Glutamatergic neuron (in vitro differentiated cells): Measurements from ENCODE around the gene TSSK2. TPM values are rescaled to one million over a fixed set of nuclear protein-coding genes. Genes with fewer than 3 reads are reported as not detected.

Source experiments
- DNase-seq: peaks from one replicate; pipeline ENCODE4 v3.0.0; 2022
- H3K27ac Mint-ChIP-seq: one replicate; pipeline ENCODE4 v1.8.0; 2020; ENCODE audit warnings: mild to moderate bottlenecking, mixed read lengths, inconsistent platforms; ENCODE audit not compliant: unreplicated experiment
- H3K27me3 Mint-ChIP-seq: one replicate; pipeline ENCODE4 v1.8.0; 2020; ENCODE audit warnings: mild to moderate bottlenecking, moderate library complexity, mixed read lengths, inconsistent platforms; ENCODE audit not compliant: unreplicated experiment
- H3K36me3 Mint-ChIP-seq: one replicate; pipeline ENCODE4 v1.8.0; 2020; ENCODE audit warnings: mild to moderate bottlenecking, mixed read lengths, inconsistent platforms; ENCODE audit not compliant: unreplicated experiment
- H3K4me1 Mint-ChIP-seq: one replicate; pipeline ENCODE4 v1.8.0; 2020; ENCODE audit warnings: mild to moderate bottlenecking, low read depth, mixed read lengths, inconsistent platforms; ENCODE audit not compliant: unreplicated experiment
- H3K4me3 Mint-ChIP-seq: one replicate; pipeline ENCODE4 v1.8.0; 2020; ENCODE audit warnings: mild to moderate bottlenecking, mixed read lengths, inconsistent platforms; ENCODE audit not compliant: unreplicated experiment
- H3K9me3 Mint-ChIP-seq: one replicate; pipeline ENCODE4 v1.8.0; 2020; ENCODE audit warnings: mild to moderate bottlenecking, moderate library complexity, mixed read lengths, inconsistent platforms; ENCODE audit not compliant: unreplicated experiment
- CTCF ChIP-seq: fragments of 200-600 bp; sonication (generic); IDR thresholded peaks from one replicate; pipeline ENCODE4 v1.5.0; 2021; ENCODE audit not compliant: partially characterized antibody, unreplicated experiment
- total RNA-seq: library from RNA; stranded (reverse); fragmentation: NEBNext Ultra II Directional; extraction: Animal tissue kit (Norgen Biotek cat#: 25700); gene quantifications from one replicate; pipeline ENCODE4 v1.2.1, GENCODE V29; 2021; ENCODE audit not compliant: unreplicated experiment

The TSSK2 gene
- total RNA-seq, 1 donor from 2014 or later: not detected

GRCh38 chr22:19177164-19178064, 46.3 kb downstream of the TSSK2 start:
- peaks cover 9% of the 10 kb centered on the region for H3K27me3 Mint-ChIP-seq
- H3K27ac Mint-ChIP-seq: no peak overlapping the region
- DNase-seq: no peak
- H3K9me3 Mint-ChIP-seq: peaks cover 4% of the 10 kb centered on the region
- H3K36me3 Mint-ChIP-seq: no peaks in the 10 kb centered on the region
- no peak for TF ChIP-seq CTCF
- peak overlapping the region; percentile 84 for H3K4me3 Mint-ChIP-seq
- H3K4me1 Mint-ChIP-seq: peaks cover 12% of the 10 kb centered on the region

- Mint-ChIP-seq H3K27ac (no peak overlapping the region), H3K4me3 (peak overlapping the region; percentile 67), H3K36me3 (no peaks in the 10 kb centered on the region), H3K27me3 (peaks cover 7% of the 10 kb centered on the region), H3K9me3 (no peaks in the 10 kb centered on the region), H3K4me1 (peaks cover 9% of the 10 kb centered on the region)
- TF ChIP-seq CTCF: no peak
- peak; percentile 67 for DNase-seq
Observed at GRCh38 chr22:19178065-19178656, 47.1 kb downstream of the TSSK2 start.

GRCh38 chr22:19178657-19179496, 47.8 kb downstream of the TSSK2 start, which contains the start of gene SLC25A1:
Gene SLC25A1 (minus strand): TSS chr22:19178736. CDS start chr22:19178673, 63 bp downstream.
- no peak for TF ChIP-seq CTCF
- no peaks in the 10 kb centered on the region for H3K9me3 Mint-ChIP-seq
- H3K4me1 Mint-ChIP-seq: peaks cover 9% of the 10 kb centered on the region
- no peaks in the 10 kb centered on the region for H3K36me3 Mint-ChIP-seq
- no peak within 1 kb of the TSS for H3K27ac Mint-ChIP-seq
- peaks cover 10% of the 10 kb centered on the region for H3K27me3 Mint-ChIP-seq
- DNase-seq: peak; percentile 90
- peak within 1 kb of the TSS; percentile 90 for H3K4me3 Mint-ChIP-seq

GRCh38 chr22:19179497-19180048, 48.5 kb downstream of the TSSK2 start:
- no peaks in the 10 kb centered on the region for H3K36me3 Mint-ChIP-seq
- H3K4me1 Mint-ChIP-seq: peaks cover 6% of the 10 kb centered on the region
- H3K27ac Mint-ChIP-seq: no peak overlapping the region
- peak; percentile 80 for DNase-seq
- TF ChIP-seq CTCF: peak; percentile 74
- H3K27me3 Mint-ChIP-seq: peaks cover 10% of the 10 kb centered on the region
- no peaks in the 10 kb centered on the region for H3K9me3 Mint-ChIP-seq
- peak overlapping the region; percentile 90 for H3K4me3 Mint-ChIP-seq
